Activated gamma-delta T cell (primary cell): ENCODE measurements around the gene C15orf61.

Experiments
- DNase-seq: peaks from one replicate; lab custom pipeline; 2025; lab: John Stamatoyannopoulos, UW

Gene C15orf61

DNA sequence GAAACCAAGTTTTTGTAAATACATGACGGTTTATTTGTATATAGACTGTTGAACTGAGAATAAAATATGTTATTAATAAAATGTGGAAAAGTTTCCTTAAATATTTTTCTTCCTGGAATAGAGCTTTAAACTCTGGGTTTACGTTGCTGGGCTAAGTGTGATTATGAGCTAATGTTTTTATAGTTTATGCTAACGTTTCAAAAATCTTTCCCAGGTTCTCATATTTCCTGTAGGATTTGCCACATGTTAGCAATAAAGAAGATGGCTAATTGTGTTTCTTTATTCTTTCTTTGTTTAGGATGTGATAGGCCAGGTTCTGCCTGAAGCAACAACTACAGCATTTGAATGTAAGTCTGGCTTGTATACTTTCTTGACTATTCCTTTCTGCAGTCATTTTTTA, 28.8 kb downstream of the C15orf61 start:
- DNase-seq, result no peak

DNA sequence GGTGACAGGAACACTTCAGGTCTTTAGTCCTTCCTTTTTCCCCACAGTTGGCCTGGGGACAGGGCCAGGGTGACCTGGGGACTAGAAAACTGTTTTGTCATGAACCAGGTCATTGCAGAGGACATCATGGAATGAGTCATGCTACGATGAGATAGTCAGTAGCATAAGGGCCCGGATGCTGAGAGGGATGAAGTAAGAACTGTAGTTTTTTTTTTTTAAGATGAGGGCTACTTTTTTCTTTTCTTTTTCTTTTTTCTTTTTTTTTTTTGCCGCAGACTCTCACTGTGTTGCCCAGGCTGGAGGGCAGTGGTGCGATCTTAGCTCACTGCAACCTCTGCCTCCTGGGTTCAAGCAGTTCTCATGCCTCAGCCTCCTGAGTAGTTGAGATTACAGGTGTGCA, 29.6 kb downstream of the C15orf61 start:
- DNase-seq, result no peak

DNA sequence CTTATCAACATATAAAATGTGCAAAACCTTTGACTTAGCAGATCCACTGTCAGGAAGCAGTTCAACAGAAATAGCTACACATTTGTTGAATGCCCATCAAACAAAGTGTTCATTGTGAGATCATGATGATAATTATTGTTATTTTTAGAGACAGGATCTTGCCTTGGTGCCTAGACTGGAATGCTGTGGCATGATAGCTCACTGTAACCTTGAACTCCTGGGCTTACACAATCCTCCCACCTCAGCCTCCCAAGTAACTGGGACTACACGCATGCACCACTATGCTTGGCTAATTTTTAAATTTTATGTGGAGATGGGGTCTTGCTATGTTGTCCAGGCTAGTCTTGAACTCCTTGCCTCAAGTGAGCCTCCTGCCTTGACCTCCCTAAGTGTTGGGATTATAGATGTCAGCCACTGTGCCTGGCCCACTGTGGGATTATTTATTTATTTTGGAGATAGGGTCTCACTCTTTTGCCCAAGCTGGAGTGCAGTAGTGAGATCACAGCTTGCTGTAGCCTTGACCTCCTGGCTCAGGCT, 30.3 kb downstream of the C15orf61 start:
- no peak for DNase-seq

DNA sequence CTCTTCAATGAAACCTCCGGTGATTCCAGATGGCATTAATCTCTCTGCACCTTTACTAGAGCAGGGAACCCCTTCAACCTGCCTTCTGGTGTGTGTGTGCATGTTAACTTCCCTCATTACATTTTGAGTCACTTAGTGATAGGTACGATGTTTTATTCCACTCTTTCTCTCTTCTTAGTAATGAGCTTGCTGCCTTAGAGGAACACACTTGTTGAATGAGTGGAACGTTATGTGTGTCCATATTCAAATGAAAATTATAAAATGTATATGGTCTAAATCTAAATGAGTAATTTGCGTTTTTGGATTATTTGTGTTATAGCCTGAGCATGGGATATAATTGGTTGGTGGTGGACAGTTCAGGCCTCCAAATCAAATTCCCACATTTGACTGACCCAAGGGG, 33.6 kb downstream of the C15orf61 start:
- no peak for DNase-seq

DNA sequence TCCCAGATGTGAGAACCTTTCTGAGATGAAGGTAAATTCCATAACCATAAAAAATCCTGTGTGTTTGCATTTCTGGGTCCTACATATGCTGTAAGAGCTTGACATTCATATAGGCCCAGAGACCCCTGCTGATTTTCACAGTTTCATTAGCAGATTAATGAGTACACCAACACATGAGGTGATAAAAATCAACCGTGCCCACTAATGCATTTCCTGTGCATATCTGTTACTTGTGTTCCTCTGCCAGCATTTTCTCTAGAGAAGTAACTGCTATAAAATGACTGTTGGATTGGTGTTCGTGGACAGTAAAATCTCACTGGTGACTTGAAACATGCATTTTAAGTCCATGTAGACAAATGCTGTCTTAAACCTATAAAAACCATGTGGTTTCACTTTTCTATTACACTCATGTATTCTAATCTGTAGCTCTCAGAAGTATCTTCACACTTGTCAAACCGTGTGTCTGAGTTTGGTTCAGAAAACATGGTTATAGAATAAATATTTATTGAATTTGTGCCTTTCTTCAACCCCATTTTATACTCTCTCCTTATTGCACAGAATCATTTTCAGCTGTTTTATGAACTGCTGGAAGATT, 36.1 kb downstream of the C15orf61 start:
- DNase-seq, result no peak

DNA sequence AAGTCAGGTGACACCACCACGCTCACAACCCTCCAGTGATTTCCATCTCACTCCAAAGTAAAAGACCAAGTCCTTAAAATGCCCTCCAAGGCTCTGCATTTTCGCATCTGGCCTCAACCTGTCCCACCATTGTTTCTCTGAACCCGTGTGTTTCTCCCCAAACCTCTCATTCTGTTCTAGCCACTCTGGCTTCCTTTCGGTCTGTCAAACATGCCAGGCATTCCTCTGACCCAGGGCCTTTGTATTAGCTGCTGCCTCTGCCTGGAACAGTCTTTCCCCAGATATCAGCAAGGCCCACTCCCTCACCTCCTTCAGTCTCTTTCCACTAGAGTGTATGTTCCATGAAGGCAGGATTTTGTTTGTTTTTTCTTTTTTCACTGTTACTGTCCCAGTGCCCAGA, 37.6 kb downstream of the C15orf61 start:
- DNase-seq, result no peak

DNA sequence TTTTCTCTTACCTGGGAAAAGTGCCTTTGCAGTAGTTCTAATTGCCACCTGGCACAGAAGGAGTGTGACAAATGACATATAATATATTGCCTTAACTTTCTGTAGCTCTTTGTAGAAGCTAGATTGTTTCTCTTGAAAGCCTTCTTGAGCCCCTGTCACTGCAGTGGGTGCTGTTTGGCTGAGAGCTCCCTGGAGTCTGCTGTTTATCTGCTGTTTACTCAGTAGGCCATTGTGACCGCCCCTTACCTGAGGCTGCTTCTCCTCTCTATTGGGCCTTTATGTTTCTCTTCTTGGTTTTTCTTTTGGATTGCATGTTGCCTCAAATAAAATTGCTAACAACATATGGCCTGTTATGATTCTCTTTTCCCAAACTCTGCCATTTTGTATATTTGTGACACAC, 38.2 kb downstream of the C15orf61 start:
- no peak for DNase-seq

DNA sequence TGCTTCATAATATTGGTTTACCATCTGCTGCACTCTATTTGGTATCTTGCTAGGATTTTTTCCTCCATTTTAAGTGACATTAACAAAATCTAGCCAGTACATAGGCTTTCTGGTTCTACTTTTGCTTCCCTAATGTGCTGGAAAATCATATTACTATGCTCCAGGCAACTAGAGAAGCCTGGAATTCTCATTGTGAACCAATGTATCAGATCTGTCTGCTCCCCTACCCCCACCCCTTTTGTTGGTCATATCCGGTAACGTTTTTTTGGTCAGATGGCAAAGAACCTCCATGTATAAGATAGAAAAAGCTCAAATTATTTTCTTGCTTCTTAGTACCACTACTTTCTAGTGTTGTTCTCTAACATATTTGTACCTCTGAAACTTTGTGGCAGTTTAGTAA, 38.6 kb downstream of the C15orf61 start:
- no peak for DNase-seq

DNA sequence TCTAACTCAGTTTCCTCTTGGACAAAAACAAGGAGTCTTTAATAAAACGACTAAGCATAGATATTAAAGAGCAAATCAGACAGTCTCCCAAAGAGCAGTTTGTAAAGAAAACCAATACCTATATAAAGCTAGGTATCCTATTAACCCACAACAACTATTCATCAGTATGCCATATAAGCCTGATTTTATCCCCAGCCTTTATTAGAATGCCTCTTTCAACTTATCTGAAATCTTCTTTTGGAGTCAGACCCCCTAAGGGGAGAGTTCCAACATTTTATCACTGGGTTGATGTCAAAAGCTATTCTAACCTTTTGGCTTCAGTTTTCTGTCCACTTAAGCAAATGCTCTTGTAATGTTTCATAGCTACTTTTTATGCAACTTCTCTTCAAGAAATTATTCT, 39.4 kb downstream of the C15orf61 start:
- no peak for DNase-seq

DNA sequence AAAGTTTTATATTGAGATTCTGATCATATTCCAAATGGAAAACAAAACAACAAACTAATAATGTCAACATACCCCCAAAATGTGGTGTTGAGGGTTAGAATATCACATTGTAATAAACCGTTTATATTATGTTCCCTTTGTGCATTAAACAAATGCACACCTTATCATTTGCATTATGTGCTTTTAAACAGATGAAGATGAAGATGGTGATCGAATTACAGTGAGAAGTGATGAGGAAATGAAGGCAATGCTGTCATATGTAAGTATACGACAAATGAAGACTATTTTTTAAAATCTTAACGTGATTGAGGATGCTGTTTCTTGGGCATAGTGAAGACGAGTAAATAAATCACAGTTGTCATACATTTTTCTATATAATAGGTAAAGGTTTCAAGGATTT, 42.2 kb downstream of the C15orf61 start:
- DNase-seq, result no peak

DNA sequence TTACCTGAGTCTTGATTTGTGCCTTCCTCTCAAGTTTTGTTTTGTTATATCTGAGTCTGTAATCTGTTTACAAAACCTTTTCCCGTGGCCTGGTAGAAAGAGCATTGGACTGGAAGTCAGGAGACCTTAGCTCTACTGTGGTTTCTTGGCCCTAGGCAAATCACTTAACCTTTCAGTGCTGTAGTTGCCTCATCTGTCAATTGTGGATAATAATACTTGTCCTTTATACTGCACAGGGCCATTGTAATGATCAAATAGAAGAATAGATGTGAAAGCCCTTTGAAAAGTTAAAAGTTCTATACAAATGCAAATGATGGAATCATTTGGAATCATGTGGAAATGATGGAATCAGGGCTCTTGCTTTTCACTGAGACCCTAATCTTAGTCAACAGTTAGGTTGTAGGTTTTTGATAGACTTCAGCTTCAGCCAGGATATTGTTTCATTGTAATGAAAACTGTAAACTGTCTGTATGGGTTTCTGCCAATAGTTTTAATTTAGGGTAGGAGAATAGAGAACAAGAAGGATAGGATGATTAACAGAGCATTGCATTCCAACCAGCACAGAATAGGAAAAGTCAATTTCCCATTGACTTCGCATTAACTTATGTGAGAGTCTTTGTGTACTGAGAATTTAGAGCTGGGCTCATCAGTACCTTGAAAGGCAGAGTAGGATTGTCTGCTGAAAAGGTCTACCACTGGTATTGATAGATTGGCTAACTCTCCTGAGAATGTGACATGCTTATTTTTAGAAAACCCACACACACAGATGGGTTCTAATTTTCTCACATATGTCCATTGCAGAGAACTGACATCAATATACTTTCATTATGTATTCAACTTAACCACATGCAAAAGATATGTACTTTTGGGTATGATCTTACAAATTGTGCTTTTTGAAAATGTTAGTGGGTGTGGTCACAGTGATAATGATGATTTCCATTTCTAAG, 43.4 kb downstream of the C15orf61 start:
- no peak for DNase-seq

DNA sequence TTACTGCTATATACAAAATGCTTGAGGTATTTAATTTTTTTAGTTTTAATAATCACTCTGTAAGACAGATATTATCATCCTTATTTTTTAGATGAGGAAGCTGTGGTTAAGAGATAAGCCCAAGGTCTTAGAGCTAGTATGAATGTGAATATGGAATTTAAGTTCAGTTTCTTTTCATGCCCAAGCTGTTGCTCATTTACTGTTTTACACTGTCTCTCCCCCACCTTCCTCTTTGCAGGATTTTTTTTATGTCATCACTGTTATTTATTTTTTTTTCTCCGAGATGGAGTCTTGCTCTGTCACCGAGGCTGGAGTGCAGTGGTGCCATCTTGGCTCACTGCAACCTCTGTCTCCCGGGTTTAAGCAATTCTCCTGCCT, 44.0 kb downstream of the C15orf61 start:
- DNase-seq, result no peak

DNA sequence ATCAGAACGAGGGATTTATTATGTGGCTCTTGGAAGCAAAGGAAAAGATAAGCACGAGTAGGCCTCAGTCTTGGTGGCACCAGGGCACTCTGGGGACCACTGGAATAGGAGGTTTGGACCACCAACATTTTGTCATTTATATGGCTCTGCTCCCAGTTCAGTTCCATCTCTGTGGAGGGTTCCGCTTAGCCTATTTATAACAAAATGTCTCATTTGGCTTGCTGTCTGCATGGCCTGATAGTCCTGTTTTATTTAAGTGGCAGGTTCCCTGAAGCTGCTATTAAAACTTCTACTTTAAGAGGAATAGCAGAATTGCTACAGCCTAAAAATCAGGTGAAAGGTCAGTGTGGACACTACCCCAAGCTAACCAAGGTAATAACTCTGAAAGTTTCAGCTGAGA, 48.7 kb downstream of the C15orf61 start:
- DNase-seq, result no peak

DNA sequence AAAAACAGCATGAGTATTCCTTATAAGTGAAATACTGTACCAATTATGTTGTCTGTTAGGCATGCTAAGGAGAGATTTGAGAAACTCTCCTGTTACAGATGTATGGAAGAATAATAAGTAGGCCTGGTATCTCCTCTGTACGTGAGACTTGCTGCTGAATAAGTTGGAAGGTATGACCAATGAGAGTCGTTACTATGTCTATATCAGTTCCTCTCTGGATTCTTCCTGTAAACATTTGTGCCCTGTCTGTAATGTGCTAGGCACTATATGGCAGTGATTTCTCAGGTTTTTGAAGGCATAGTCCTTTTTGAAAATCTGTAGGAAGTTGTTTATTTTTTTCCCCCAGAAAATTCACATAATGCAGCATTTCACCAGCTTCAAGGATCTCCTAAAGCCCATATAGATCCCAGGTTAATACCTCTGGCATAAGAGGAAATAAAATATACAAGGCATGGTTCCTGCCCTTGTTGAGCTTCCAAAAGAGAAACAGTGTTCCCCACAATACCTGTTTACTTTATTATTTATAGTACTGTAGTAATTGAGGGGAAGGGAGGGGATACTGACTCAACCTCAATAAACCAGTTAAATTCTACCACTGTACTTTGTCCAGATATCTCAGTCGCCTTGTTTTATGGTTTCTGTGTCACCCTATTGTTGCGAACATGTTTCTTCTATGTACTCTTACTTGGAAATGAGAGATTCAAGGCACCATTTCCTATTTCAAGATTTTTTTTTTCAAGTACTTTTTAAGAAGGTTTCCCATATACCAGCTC, 50.1 kb downstream of the C15orf61 start:
- no peak for DNase-seq

DNA sequence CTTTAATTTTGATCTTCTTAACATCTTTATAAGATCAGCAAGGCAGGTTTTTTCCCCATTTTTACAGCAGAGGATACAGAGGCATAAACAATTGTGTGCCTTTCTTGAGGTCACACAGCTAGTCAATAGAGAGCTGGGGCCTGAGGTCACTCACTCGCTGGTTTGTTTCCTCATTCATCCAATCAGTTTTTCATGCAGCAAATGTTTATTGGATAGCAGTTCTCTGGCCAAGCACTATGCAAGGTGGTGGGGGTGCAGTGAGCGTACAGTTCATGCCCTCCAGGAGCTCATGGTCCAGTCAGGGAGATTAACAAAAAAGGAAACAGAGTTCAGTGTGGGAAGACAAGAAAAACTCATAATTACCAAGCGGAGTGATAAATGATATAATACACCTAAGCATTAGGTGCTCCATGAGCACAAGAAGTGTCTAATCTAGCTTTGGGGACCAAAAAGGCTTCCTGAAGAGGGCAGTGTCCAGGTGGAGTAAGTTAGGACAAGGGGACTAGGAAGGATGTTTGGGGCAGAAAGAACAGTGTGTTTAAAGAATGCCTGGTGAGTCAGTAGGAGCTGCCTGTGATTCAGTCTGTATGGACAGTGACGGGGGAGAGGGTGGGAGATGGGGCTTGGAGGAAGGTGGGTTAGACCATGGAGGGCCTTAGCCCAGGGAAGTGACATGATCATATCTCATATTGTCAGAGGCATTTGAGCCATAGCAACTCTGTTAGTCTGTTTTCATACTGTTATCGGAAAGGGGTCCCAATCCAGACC, 50.9 kb downstream of the C15orf61 start:
- no peak for DNase-seq

DNA sequence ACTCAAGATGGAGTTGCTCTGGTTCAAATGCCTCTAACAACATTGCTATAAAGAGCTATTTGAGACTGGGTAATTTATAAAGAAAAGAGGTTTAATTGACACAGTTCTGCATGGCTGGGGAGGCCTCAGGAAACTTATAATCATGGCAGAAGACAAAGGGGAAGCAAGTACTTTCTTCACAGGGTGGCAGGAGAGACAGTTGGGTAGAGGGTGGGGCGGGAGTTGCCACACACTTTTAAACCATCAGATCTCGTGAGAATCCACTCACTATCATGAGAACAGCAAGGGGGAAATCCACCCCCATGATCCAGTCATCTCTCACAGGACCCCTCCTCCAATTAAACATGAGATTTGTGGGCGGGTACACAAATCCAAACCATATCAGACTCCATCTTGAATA, 52.3 kb downstream of the C15orf61 start:
- DNase-seq, result no peak

DNA sequence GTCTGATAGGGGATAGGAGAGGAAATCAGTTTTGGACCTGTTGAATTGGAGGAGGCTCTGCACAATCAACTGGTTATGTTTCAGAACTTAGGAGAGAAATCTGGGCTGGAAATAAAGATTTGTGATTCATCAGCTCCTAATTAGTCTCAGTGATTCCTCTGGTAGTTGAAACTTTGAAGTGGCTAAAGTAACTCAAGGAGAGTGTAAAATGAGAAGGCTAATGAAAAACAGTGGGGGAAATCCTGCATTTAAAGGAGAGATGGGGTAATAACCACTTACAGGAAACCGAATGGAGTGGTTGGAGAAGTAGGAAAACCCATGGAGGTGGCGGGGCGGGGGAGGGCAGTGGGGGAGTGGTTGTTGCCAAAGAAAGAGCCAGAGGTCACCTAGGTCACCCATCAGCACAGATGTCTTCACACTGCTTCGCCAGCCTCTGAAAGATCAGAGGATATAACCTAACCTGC, 54.1 kb downstream of the C15orf61 start:
- DNase-seq, result no peak

DNA sequence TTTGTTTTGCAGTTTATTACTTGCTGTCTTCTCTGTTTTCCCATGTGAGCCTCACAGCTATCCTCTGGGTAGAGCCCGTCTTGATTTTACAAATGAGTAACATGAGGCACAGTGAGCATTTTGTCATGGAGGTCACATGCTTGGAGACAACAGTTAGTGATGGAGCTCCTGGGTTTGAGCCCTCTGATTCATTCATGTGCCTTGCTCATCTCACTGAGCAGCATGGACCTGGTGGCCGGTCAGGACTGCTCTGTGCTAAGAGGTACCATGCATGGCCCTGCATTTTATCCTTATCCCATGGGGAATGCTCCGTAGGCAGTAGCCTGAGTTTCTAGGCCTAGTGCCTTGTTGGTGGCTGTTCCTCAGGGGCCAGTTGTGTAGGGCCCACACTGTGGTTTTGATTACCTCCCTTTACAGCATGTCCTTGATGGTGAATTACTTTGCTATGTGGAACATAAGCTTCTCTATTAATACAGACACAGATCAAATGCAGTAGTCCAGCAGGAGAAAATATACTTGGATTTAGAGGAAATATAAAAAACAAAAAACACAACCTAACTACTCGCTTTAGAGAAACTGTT, 57.2 kb downstream of the C15orf61 start:
- no peak for DNase-seq

DNA sequence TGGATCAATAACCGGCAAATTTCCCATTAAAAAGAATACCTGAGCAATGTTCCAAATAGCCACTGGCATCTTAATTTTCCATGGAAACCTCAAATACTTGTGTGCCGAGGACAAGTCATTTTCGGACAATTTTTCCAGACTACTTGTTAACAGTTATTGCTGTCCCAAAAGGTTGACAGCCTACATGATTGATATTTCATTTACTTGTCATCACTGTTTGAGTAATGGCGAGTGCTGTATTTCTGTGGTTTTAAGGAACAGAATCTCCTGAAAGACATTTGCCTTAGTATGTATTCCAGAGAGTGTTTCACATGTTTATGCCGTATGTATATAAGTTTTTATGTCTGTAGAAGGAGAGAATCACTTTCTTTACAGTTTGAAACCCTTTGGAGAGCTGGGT, 58.2 kb downstream of the C15orf61 start:
- DNase-seq, result no peak
